GM18526 (cell line): ENCODE results near the gene HIC1.

ENCODE experiments used
- POLR2A ChIP-seq: IDR thresholded peaks from 3 replicates; pipeline ENCODE4 v1.6.1; 2011; ENCODE audit not compliant: insufficient read length; ENCODE audit errors: extremely low read depth

The HIC1 gene

DNA sequence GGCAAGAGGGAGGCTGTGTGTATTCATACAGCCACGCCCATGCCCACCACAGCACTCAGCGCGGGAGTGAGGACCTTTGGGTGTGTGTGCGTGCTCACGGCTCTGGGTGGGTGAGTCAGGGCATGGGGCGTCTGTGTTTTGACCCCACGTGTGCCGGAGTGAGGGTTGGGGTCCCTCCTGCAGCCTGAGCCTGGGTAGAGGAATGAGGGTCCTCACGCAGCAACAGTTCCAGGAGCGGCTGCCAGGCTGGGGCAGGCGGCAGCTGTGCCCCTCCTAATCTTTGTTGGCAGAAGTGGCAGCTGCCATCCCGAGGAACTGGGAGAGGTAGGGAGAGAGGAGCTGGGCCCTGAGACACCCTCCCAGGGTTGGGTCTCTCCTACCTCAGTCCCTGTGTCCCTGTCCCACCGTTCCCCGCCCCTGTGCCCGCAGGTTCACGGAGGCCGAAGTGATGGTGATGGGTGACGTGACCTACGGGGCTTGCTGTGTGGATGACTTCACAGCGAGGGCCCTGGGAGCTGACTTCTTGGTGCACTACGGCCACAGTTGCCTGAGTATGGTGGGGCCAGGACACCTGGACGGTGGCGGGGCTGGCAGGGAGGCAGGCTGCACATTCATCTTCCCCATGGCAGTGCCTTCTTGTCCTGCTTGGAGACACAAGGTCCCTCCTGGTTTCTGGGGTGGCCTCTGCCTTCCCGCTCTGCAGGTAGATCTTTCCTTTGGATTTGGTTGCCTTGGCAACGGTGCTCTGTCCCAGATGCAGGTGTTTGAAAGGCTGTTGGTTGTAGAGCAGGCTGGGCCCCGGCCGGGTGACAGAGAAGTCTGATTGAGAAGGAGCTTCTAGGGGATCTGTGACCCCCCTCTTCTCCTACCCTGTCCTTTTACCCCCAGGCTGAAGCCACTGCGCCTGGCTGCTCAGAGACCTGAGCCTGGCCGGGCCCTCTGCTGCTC, 19.1 kb upstream of the HIC1 start:
- no peak for TF ChIP-seq POLR2A

DNA sequence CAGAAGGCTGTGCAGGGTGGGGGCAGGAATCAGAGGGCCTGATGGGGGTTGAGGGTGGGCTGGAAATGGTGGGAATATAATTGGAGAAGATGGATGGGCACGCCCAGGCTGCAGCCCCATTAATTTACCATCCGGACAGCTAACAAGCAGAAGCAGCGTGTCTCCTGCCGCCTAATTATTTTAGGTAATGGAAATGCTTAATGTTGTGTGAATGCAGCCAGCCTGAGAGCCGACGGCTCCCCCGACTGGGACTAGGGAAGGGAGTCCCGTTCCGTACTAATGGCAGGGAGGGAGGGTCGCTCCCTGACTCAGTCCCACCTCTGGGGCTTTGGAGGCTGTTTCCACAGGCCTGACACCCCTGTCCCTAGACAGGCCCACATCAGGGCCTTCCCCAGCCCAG, 17.7 kb upstream of the HIC1 start:
- no peak for TF ChIP-seq POLR2A

DNA sequence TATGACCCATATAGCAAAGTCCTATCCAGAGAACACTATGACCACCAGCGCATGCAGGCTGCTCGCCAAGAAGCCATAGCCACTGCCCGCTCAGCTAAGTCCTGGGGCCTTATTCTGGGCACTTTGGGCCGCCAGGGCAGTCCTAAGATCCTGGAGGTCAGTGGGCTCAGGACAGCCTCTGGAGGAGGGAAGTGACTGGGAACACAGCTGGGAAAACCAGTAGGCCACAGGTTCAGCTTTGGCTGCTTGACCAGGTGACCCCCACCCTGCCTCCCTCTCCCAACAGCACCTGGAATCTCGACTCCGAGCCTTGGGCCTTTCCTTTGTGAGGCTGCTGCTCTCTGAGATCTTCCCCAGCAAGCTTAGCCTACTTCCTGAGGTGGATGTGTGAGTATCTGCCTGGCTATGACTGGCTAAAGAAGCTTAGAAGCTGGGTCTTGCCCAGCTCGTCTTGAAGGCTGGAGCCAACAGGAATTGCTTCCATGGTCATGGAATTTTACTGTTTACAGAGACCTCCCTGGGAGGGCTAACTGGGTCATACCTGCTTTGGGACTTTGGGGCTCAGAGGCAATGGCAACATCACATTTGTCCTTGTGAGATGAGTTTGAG, 14.6 kb upstream of the HIC1 start:
- no peak for TF ChIP-seq POLR2A

DNA sequence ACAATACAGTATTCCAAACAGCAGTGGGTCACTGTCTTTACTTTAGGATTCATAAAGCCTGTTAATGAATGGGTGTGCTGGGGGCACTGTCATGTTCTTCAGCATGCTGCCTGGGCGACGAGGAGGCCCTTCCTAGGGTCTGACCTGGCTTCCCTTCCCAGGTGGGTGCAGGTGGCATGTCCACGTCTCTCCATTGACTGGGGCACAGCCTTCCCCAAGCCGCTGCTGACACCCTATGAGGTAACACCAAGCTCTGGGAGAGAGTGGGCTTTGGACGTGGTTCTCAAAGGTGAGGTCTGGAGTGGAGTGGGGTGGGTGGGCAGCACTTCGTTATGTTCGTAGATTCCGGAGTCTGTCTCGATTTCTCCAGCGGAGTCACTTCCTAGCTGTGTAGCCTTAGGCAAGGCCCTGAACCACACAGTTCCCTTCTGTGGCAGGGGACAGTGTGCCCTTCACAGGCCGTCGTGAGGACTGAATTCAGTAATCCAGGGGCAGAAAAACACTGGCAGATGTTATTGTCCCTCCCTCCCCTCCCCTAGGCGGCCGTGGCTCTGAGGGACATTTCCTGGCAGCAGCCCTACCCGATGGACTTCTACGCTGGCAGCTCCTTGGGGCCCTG, 13.9 kb upstream of the HIC1 start:
- TF ChIP-seq POLR2A: no peak

DNA sequence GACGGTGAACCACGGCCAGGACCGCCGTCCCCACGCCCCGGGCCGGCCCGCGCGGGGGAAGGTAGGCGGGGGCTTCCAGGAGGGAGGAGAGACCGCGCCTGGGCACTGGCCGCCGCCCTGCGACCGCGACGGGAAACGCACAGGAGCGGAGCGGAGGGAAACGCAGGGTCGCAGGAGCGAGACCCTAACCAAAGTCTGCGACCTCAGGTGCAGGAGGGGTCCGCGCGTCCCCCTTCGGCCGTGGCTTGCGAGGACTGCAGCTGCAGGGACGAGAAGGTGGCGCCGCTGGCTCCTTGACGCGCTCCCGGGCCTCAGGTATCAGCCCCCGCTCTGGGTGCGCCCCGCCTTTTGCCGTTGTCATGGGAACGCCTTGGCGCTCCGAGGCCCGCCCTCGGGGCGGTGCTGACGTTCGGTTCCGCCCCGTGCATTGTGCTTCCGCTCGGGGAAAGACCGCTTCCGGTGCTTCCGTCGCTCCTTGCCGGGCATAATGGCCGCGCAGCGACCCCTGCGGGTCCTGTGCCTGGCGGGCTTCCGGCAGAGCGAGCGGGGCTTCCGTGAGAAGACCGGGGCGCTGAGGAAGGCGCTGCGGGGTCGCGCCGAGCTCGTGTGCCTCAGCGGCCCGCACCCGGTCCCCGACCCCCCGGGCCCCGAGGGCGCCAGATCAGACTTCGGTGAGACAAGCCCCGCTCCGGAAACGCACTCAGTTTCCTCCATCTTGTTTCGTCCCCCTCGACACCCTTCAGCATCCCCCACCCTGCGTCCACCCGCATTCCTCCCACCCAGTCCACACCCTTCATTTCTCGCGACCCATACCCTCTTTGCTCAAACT, 13.1 kb upstream of the HIC1 start, which contains the start of gene OVCA2:
Gene OVCA2, plus strand, starts transcription at position 462 of the 829 bp plus-strand sequence. Its CDS starts 26 bp downstream, at position 488.
- TF ChIP-seq POLR2A: peak; percentile 82

DNA sequence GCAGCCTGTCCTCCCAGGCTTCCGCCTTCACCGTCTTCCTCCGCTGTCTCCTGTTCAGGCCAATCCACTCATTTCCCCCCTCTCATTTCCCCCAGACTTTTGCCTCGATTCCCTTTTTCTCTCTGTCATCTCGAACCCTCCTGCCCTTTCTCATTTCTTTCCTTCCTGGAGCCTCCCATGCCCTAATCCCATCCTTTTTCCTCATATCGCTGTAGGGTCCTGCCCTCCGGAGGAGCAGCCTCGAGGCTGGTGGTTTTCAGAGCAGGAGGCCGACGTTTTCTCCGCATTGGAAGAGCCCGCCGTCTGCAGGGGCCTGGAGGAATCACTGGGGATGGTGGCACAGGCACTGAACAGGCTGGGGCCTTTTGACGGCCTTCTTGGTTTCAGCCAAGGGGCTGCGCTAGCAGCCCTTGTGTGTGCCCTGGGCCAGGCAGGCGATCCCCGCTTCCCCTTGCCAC, 12.5 kb upstream of the HIC1 start:
- no peak for TF ChIP-seq POLR2A

DNA sequence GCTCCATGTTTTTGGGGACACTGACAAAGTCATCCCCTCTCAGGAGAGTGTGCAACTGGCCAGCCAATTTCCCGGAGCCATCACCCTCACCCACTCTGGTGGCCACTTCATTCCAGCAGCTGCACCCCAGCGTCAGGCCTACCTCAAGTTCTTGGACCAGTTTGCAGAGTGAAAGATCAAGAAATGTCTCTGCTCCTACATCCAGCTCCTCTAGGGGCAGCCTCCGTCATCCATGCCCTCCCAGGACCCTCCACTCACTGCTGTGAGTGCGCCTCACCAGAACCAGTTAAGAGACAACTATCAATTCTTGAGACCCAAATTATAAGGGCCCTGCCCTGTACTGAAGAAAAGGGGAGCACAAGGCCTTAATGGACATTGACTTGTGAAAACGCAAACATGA, 12.0 kb upstream of the HIC1 start:
- TF ChIP-seq POLR2A: no peak

DNA sequence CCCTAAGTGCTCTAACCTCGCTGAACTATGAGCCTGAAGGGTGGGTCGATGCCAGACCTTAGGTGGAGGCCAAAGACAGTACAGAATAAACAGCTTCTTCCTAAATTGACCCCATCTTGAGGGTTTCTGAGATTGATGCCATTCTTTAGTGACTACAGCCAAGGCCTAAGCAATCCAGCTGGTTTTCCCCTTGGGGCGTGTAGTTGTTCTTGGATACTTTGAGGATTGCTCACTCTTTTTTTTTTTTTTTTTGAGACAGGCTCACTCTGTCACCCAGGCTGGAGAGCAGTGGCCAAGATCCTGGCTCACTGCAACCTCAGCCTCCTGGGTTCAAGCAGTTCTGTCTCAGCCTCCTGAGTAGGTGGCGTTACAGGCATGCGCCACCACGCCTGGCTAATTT, 11.1 kb upstream of the HIC1 start:
- TF ChIP-seq POLR2A: no peak

DNA sequence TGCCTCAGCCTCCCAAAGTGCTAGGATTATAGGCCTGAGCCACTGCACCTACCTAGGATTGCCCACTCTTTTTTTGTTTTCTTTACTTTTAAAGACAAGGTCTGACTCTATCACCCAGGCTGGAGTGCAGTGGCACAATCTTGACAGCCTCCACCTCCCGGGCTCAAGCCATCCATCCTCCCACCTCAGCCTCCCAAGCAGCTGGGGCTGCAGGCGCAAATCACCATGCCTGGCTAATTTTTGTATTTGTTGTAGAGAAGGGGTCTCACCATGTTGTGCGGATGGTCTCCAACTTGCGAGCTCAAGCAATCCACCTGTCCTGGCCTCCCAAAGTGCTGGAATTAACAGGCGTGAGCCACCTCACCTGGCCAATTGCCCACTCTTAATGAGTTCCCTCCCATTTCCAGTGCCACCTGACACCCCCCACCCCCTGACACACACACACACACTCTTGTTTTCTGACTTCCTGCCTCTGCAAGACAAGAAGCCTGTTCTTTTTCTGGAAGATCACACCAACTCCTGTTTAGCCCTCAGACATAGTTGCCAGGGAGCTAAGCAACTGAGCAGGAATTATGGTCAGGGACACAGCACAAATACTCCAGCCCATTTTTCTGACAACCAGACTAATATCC, 10.5 kb upstream of the HIC1 start:
- TF ChIP-seq POLR2A: no peak

DNA sequence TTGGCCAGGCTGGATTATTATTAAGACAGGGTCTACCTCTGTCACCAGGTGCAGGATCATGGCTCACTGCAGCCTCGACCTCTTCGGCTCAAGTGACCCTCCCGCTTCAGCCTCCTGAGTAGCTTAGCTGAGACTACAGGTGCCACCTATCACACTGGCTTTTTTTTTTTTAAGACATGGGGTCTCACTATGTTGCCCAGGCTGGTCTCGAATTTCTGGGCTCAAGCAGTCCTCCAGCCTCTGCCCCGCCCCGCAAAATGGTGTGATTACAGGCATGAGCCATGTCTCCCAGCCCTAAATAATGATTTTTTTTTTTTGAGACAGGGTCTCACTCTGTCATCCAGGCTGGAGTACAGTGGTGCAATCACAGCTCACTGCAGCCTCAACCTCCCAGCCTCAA, 7.3 kb upstream of the HIC1 start:
- no peak for TF ChIP-seq POLR2A

DNA sequence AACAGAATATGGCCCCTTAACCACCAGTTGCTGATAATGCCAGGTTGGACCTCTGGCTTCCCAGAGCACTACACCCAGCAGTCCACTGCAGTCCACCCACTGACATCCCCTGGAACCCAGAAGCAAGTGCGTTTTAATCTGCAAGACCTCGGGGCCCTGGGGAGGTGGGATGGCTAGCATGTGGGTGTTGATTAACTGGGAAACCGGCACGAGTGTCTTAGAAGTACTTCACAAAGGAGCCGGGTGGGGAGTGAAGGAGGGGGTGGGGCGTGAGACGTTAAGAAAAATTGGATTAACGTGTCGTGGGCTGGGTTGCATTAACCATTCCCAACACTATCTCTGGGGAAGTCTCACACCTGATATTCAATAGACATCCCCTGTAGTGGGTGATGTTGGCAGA, 6.1 kb upstream of the HIC1 start:
- no peak for TF ChIP-seq POLR2A

DNA sequence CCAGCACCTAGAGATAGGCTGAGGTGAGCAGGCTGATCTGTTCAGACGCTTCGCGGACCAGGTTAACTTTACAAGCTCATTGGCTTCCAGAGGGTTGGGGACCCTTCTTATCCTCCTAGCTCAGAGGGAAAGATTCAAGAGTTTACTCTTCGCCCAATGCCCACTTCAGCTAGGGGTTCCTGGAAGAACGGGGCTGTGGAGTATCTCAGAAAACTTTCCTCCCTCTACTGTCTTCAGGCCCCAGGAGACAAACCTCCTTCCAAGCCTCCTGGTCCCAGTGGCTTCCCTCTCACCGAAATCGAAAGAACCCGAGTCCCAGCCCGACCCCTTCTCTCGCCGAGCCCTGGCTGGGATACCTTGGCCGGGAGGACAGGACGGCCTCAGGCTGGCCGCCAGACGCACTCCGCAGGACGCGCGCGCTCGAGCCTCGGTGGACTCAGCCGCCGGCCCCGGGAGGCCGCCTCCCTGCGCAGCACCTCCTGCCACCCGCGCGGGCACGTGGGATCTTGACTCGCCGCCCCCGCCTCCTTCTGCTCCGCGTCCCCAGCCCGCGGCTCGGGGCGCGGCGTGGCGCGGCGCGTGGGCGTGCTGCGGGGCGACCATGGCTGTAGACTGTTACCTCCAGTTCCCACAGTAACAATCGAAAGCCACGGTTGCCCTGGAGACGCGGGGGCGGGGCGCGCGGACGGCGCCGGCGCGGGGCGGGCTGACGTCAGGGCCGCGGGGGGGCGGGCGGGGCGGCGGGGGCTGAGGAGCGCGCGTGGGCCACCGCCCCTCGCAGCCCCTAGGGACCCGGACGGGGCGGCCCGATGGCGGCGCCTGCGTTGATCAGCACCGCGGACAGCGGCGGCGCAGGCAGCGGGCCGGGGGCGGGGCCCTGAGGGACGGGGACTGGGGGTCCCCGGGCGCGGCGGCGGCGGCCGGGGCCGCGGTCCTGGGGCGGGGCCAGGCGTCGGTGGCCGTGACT, 5.3 kb upstream of the HIC1 start:
- no peak for TF ChIP-seq POLR2A

DNA sequence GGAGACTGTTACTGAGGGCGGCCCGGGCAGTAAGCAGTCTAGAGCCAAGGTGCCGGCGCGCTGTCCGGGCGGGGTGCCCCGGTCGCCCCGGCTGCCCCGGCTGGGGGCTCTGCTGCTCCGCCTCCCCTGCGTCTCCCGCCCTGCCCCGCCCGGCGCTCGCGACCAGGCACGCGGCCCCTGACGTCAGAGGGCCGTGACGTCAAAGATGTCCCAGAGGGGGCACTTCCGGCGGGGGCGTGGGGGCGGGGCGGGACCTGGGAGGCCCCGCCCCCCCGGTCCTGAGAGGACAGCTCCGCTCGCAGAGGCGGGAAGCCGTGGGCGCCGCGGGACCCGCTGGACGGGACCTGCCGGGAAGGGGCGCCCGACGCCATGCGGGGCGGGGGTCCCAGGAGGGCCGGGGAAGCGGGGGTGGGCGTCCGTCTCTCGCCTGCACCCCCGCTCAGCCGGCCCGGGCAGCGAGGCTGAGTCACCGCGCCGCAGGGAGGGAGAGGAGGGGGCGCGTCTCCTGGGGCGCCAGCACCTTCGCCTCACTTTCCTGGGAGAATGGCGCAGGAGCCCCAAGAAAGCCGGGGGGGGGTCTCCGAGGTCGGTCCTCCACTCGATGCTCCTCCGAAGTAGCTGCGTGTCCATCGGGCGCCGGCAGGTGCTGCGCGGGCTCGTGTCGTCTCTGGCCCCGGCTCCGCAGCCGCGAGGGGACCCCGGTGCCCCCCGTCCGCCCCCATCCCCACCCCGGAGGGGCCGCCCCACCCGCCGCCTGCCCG, 4.4 kb upstream of the HIC1 start:
- no peak for TF ChIP-seq POLR2A
